SK-N-MC (cell line): Measurements from ENCODE around the gene THAP11.

Experiments
- DNase-seq: peaks from one replicate; pipeline ENCODE4 v3.0.0-alpha.2; 2011; ENCODE audit warnings: low read depth, low spot score
- H3K27ac ChIP-seq: fragments of 200-600 bp; sonication (generic); 2 replicates; pipeline ENCODE4 v1.5.1; 2016; ENCODE audit warnings: mixed run types
- H3K36me3 ChIP-seq: fragments of 200-600 bp; sonication (generic); 2 replicates; pipeline ENCODE4 v1.6.1; 2017; ENCODE audit warnings: antibody characterized with exemption, low read length, mixed read lengths; ENCODE audit not compliant: insufficient read depth
- H3K4me3 ChIP-seq: fragments of 200-600 bp; sonication (generic); 2 replicates; pipeline ENCODE4 v1.5.1; 2016
- H3K9ac ChIP-seq: fragments of 200-600 bp; sonication (generic); 2 replicates; pipeline ENCODE4 v1.8.0; 2017; ENCODE audit warnings: mixed run types, mixed read lengths; ENCODE audit not compliant: insufficient read length
- H3K9me3 ChIP-seq: fragments of 200-600 bp; sonication (generic); 2 replicates; pipeline ENCODE4 v1.6.1; 2017; ENCODE audit warnings: low read depth, mild to moderate bottlenecking, antibody characterized with exemption, low read length, moderate library complexity, mixed read lengths
- EZH2 ChIP-seq: fragments of 200-600 bp; sonication (generic); IDR thresholded peaks from one replicate; pipeline ENCODE4 v1.6.1; 2017; ENCODE audit warnings: antibody characterized with exemption
- FOXP2 ChIP-seq: optimal IDR thresholded peaks from 2 replicates; pipeline ENCODE3; 2011; ENCODE audit warnings: mild to moderate bottlenecking, moderate library complexity; ENCODE audit not compliant: insufficient read depth; ENCODE audit errors: extremely low read length, control extremely low read depth
- POLR2AphosphoS5 ChIP-seq: IDR thresholded peaks from 2 replicates; pipeline ENCODE4 v1.6.1; 2012; ENCODE audit warnings: mild to moderate bottlenecking, low read depth, low read length, borderline replicate concordance

The THAP11 gene

DNA sequence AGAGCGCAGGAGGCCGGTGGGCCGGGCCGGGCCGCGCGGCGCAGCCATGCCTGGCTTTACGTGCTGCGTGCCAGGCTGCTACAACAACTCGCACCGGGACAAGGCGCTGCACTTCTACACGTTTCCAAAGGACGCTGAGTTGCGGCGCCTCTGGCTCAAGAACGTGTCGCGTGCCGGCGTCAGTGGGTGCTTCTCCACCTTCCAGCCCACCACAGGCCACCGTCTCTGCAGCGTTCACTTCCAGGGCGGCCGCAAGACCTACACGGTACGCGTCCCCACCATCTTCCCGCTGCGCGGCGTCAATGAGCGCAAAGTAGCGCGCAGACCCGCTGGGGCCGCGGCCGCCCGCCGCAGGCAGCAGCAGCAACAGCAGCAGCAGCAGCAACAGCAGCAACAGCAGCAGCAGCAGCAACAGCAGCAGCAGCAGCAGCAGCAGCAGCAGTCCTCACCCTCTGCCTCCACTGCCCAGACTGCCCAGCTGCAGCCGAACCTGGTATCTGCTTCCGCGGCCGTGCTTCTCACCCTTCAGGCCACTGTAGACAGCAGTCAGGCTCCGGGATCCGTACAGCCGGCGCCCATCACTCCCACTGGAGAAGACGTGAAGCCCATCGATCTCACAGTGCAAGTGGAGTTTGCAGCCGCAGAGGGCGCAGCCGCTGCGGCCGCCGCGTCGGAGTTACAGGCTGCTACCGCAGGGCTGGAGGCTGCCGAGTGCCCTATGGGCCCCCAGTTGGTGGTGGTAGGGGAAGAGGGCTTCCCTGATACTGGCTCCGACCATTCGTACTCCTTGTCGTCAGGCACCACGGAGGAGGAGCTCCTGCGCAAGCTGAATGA, 606 bp downstream of the THAP11 start:
- H3K36me3 ChIP-seq, result no peaks in the 10 kb centered on the region
- no peaks in the 10 kb centered on the region for H3K9me3 ChIP-seq
- TF ChIP-seq POLR2AphosphoS5 (no peak; the same call in 1 of the 2 replicates), EZH2 (no peak), FOXP2 (no peak)
- peak overlapping the region; percentile 98; the same call in 1 of the 2 replicates for H3K27ac ChIP-seq
- peak overlapping the region; percentile 60 for H3K9ac ChIP-seq
- no peak for DNase-seq
- peak overlapping the region; percentile 90 for H3K4me3 ChIP-seq

DNA sequence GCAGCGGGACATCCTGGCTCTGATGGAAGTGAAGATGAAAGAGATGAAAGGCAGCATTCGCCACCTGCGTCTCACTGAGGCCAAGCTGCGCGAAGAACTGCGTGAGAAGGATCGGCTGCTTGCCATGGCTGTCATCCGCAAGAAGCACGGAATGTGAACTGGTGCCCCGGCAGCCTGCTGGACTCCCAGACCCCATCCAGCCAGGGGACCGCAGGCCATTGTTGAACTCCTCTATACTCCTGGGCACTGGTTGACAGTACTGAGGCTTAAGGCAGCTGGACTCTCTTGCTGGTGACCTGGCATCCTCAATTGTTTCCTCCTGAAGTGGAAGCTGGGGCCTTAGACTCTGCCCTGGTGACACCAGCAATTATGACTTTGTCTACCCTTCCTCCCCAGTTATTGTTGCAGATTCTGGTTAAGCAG, 1.2 kb downstream of the THAP11 start:
- no peaks in the 10 kb centered on the region for H3K36me3 ChIP-seq
- H3K9me3 ChIP-seq, result no peaks in the 10 kb centered on the region
- DNase-seq, result no peak
- TF ChIP-seq POLR2AphosphoS5, result no peak
- TF ChIP-seq EZH2, result no peak
- no peak for TF ChIP-seq FOXP2
- peak overlapping the region; percentile 45 for H3K9ac ChIP-seq
- H3K4me3 ChIP-seq, result peak overlapping the region; percentile 90
- H3K27ac ChIP-seq, result no peak overlapping the region

DNA sequence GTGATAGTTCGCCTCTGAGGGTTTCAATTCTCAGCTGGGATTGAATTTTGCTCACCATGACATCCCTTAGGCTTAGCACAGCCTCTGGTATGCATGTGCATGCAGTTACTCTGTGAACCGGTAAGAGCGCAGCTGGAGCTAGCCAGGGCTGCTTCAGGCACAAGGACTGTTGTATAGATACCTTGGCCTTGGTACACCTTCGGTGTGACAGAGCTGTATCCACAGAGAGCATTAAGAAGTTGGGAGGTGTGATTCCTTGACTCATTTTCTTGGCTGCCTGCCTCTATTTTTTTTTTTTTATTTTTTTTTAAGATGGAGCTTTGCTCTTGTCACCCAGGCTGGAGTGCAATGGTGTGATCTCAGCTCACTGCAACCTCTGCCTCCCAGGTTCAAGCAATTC, 2.4 kb downstream of the THAP11 start:
- H3K4me3 ChIP-seq, result peak overlapping the region; percentile 90
- no peak overlapping the region for H3K9ac ChIP-seq
- no peak overlapping the region for H3K27ac ChIP-seq
- H3K36me3 ChIP-seq, result peaks cover 6% of the 10 kb centered on the region; the same call in 1 of the 2 replicates
- DNase-seq, result no peak
- TF ChIP-seq POLR2AphosphoS5, result no peak
- no peak for TF ChIP-seq FOXP2
- H3K9me3 ChIP-seq, result no peaks in the 10 kb centered on the region

DNA sequence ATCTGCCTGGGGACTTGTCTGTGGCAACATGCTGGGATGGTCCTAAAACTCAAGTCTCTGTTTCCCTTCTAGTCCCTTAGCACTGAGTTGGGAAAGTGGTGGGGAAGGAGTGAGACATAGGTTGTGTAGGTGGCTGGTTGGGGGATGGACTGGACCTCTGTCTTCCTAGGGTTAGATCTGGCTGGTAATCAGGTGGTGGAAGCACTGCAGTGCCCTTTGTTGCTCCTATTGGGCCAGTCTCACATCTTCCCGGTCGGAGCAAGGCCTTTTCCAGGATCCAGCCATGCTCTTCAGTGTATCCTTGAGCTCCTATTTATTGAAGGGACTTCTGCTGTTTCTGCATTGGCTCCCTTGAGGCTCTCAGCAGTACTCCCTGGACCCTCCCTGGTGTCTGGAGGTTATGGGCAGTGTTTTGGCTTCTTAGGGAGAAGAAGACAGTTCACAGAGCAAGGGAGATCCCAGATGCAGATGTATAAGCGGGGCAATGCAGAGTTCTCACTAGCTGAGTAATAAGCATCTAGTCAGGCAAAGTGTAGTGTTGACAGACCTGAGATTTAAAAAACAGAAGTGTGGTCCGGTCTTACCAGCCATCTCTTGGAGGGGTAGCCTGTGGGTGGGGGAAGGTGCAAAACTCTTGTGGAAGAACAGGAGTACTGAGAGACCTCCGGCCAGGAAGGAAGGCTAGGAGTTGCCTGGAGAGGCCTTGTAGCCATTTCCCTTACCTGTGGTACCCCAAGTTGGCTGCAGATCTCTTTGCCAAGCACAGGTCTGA, 3.4 kb downstream of the THAP11 start:
- DNase-seq, result no peak
- Histone ChIP-seq H3K9ac (peak overlapping the region; percentile 86), H3K27ac (peak overlapping the region; percentile 92), H3K36me3 (peaks cover 6% of the 10 kb centered on the region; the same call in 1 of the 2 replicates), H3K4me3 (peak overlapping the region; percentile 83), H3K9me3 (no peaks in the 10 kb centered on the region)
- TF ChIP-seq FOXP2 (no peak), EZH2 (no peak), POLR2AphosphoS5 (no peak)

DNA sequence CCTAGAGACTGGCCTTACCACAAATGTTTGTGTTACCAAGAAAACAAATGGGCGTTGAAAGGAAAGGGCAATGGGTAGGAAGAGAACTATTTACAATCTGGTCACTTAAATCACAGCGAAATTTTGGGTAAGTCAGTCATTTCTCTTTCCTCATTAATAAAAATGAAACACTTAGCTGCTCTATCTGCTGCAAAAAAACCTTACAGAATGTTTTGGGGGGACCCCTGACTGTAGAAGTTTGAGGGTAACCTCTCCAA, 3.9 kb downstream of the THAP11 start:
- peak overlapping the region; percentile 92 for H3K27ac ChIP-seq
- peak overlapping the region; percentile 83 for H3K4me3 ChIP-seq
- TF ChIP-seq EZH2 (no peak), FOXP2 (no peak), POLR2AphosphoS5 (no peak)
- no peak for DNase-seq
- peaks cover 6% of the 10 kb centered on the region; the same call in 1 of the 2 replicates for H3K36me3 ChIP-seq
- peak overlapping the region; percentile 86 for H3K9ac ChIP-seq
- H3K9me3 ChIP-seq, result no peaks in the 10 kb centered on the region

DNA sequence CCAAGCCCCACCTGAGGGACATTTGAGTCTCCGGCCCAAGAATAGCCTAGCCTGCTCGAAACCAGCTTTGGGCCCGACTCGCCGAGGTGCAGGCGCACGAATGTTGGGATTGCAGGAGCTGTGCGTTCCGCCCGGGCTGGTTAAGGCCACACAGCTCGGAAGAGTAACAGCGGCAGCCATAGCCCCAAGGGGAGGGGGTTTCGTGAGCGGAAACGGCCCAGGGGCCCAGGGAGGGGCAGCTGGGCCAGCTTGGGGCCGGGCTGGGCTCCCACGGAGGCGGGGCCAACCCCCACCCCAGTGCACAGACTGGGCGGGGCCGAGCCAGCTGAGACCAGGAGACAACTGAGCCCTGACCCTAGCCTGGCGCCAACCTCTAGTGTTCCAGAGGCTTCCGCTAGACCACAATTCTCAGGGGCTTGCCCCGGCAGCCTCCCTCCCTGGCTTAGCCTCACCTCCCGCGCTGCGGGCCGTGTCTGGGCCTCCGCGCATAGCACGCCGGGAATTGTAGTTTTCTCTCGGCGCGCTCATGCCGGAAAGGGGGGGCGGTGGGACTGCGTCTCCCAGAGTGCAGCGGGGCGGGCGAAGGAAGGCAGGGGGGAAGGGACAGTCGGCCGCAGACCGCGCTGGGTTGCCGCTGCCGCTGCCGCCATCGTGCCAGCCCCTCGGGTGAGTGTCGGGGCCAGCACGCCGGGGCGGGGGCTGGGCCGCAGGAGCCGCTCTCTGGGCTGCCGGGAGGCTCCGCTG, 4.4 kb downstream of the THAP11 start, which contains the start of gene NUTF2:
Gene NUTF2, plus strand, starts transcription at position 614 of the 744 bp plus-strand sequence. CDS start 18,198 bp downstream, outside the sequence.
- Histone ChIP-seq H3K36me3 (peaks cover 6% of the 10 kb centered on the region; the same call in 1 of the 2 replicates), H3K9ac (peak within 1 kb of the TSS; percentile 86), H3K27ac (peak within 1 kb of the TSS; percentile 92), H3K9me3 (no peaks in the 10 kb centered on the region), H3K4me3 (peak within 1 kb of the TSS; percentile 83)
- peak; percentile 47 for DNase-seq
- TF ChIP-seq EZH2 (no peak), POLR2AphosphoS5 (peak; percentile 53; the same call in 1 of the 2 replicates), FOXP2 (peak; percentile 59)

DNA sequence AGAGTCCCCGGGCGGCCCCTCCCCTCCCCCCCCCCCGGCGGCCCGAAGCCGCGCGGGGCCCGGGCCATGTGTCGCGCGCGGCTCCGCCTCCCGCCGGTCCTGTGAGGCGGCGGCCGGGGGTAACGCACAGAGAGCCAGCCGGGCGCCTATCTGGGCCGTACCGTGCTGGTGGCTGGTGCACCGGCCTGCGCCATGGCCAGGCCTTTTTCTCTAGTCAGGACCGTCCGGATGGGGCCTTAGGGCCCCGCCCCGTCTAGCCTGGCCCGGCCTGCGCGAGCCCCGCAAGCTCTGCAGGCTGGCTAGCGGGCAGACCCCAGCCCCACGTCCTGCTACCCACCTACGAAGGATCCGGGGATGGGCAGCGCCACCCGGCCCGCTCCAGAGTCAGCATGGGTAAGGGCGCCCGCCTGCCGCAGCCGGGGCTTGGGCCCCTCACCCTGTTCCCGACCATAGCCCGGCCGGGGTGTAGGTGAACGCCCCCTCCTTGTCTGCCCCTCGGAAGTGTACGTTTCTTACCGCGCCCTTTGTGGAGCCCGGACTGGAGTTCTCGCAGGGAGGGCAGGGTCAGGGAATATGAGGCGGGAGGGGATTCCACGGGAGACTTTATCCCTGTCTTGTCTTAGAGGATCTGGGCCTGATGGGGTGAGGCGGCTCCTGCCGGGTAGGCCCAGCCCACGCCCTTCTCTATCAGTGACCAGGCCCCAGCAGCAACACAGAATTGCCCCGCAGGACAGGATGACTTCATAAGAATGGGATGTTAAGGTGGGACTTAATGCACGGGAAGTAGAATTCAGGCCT, 5.1 kb downstream of the THAP11 start, which contains the start of gene CENPT:
Gene CENPT, minus strand, starts transcription at position 630 of the 798 bp plus-strand sequence. CDS start 13,834 bp downstream, outside the sequence.
- no peaks in the 10 kb centered on the region for H3K9me3 ChIP-seq
- peak within 1 kb of the TSS; percentile 83 for H3K4me3 ChIP-seq
- H3K9ac ChIP-seq, result peak within 1 kb of the TSS; percentile 86
- no peak for TF ChIP-seq EZH2
- no peak for TF ChIP-seq POLR2AphosphoS5
- TF ChIP-seq FOXP2, result no peak
- peak within 1 kb of the TSS; percentile 92 for H3K27ac ChIP-seq
- peaks cover 6% of the 10 kb centered on the region; the same call in 1 of the 2 replicates for H3K36me3 ChIP-seq
- no peak for DNase-seq
